ENCODE data around the gene FN1. TPM values are rescaled to one million over a fixed set of nuclear protein-coding genes. Genes with fewer than 3 reads are reported as not detected.
A peak's percentile ranks its signal among the peaks of the same experiment; 100 is the strongest.

The FN1 gene
- total RNA-seq, 6 experiments from 2014 or later: 938 to 2,279 (median 1,324) TPM

- intact Hi-C loops (cut with DNase I): no loop called here
- Histone ChIP-seq H3K27ac (no peak overlapping the region), H3K9me3 (no peaks in the 10 kb centered on the region), H3K4me3 (no peak overlapping the region), H3K27me3 (no peaks in the 10 kb centered on the region), H3K36me3 (peaks cover 0 to 92% (median 24%) of the 10 kb centered on the region in 4 donors), H3K4me1 (peaks cover 0 to 19% (median 1%) of the 10 kb centered on the region in 4 donors)
- ATAC-seq (no peak), DNase-seq (no peak)
- TF ChIP-seq CTCF (IDR thresholded peaks at IDR 0.05): no peak
- no peak for TF ChIP-seq POLR2A (IDR thresholded peaks at IDR 0.05)
- WGBS (ENCODE audit: insufficient coverage, low coverage, low lambda C conversion rate, missing lambda C conversion rate): 80% methylated on average over 19 of the region's 19 CpGs
These were observed 7.6 kb downstream of the FN1 start for GRCh38 chr2:215428060-215428910.

DNA sequence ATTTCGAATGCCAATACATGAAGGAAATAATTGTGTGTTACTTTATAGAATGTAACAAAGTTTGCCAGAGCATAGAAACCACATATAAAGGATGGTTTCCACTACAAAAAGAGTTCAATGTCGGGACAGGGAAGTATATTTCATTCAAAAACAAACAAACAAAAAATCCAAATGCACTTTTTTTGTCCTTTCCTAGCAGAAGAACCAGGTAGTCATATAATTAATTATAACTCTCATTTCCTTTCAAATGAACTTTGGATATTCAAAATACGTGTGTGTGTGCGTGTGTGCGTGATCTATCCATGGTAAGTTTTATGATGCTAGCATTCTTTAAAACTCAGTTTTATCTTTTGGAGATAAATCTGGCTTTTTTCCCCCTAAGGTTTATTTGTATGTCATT lies 8.3 kb downstream of the FN1 start:
- intact Hi-C loops (cut with DNase I): no loop called here
- TF ChIP-seq CTCF (IDR thresholded peaks at IDR 0.05) (no peak), POLR2A (IDR thresholded peaks at IDR 0.05) (no peak)
- peaks cover 1 to 95% (median 27%) of the 10 kb centered on the region in 4 donors for H3K36me3 ChIP-seq
- H3K9me3 ChIP-seq: no peaks in the 10 kb centered on the region
- no peak overlapping the region for H3K4me3 ChIP-seq
- 75% methylated on average over 5 of the region's 5 CpGs for WGBS (ENCODE audit: insufficient coverage, low coverage, low lambda C conversion rate, missing lambda C conversion rate)
- no peaks in the 10 kb centered on the region for H3K27me3 ChIP-seq
- H3K27ac ChIP-seq: no peak overlapping the region
- ATAC-seq: no peak
- DNase-seq: no peak
- peaks cover 0 to 18% (median 4%) of the 10 kb centered on the region in 4 donors for H3K4me1 ChIP-seq

DNA sequence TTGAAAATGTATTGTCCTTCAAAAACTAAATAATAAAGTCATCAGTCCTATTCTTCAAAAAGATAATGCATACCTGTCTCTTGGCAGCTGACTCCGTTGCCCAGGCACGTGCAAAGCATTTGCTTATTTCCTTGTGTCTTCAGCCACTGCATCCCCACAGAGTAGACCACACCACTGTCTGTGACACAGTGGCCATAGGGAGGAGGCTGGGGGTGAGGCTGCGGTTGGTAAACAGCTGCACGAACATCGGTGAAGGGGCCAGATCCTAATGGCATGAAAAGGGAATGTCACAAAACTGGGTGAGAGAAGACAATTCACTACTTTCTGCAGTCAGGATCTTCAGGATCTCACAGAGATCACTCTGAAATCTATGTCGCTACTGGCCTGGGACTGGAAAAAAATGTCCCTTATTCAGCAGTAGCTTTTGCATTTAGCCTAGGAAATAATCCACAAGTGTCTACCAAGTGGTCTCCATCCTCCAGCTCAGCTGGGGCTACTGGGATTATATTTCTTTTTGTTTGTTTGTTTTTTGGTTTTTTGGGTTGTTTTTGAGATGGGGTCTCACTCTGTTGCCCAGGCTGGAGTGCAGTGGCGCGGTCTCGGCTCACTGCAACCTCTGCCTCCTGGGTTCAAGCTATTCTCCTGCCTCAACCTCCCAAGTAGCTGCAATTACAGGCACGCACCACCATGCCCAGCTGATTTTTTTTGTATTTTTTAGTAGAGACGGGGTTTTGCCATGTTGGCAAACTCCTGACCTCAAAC lies 10.7 kb downstream of the FN1 start:
- H3K9me3 ChIP-seq: no peaks in the 10 kb centered on the region
- no peak overlapping the region for H3K4me3 ChIP-seq
- DNase-seq (no peak), ATAC-seq (peak; percentile 2 to 16 (median 7))
- H3K27me3 ChIP-seq: no peaks in the 10 kb centered on the region
- H3K4me1 ChIP-seq: peaks cover 0 to 41% (median 8%) of the 10 kb centered on the region in 4 donors
- peak overlapping the region in 1 of 3 donors; percentile 25 for H3K27ac ChIP-seq
- 53% methylated on average over 7 of the region's 11 CpGs for WGBS (ENCODE audit: insufficient coverage, low coverage, low lambda C conversion rate, missing lambda C conversion rate)
- intact Hi-C loops (cut with DNase I): no loop called here
- TF ChIP-seq CTCF (IDR thresholded peaks at IDR 0.05) (no peak), POLR2A (IDR thresholded peaks at IDR 0.05) (no peak)
- H3K36me3 ChIP-seq: peaks cover 3 to 88% (median 28%) of the 10 kb centered on the region in 4 donors

- ATAC-seq: no peak
- DNase-seq: no peak
- 91% methylated on average over 12 of the region's 12 CpGs for WGBS (ENCODE audit: insufficient coverage, low coverage, low lambda C conversion rate, missing lambda C conversion rate)
- Histone ChIP-seq H3K9me3 (no peaks in the 10 kb centered on the region), H3K27me3 (no peaks in the 10 kb centered on the region), H3K4me3 (no peak overlapping the region), H3K4me1 (peaks cover 0 to 53% (median 13%) of the 10 kb centered on the region in 4 donors), H3K27ac (peak overlapping the region in 1 of 3 donors; percentile 13), H3K36me3 (peaks cover 3 to 77% (median 28%) of the 10 kb centered on the region in 4 donors)
- intact Hi-C loops (cut with DNase I): no loop called here
- TF ChIP-seq POLR2A (IDR thresholded peaks at IDR 0.05) (no peak), CTCF (IDR thresholded peaks at IDR 0.05) (no peak)
These were observed 11.8 kb downstream of the FN1 start for GRCh38 chr2:215423928-215424540.
